Colon (tissue), 2 donors: ENCODE data around the gene DRC7.
"Not testable (repeated sequence)": the region's sequence is repeated elsewhere in the genome, so short reads cannot be mapped to it uniquely, and the experiment has no call there.

Experiments
- FAIRE-seq: peaks from 2 replicates; lab custom pipeline; 2012; peaks lifted over from hg19 to GRCh38; lab: Jason Lieb, UNC
- donor health status: control.
- donor health status: control.

Gene DRC7

DNA sequence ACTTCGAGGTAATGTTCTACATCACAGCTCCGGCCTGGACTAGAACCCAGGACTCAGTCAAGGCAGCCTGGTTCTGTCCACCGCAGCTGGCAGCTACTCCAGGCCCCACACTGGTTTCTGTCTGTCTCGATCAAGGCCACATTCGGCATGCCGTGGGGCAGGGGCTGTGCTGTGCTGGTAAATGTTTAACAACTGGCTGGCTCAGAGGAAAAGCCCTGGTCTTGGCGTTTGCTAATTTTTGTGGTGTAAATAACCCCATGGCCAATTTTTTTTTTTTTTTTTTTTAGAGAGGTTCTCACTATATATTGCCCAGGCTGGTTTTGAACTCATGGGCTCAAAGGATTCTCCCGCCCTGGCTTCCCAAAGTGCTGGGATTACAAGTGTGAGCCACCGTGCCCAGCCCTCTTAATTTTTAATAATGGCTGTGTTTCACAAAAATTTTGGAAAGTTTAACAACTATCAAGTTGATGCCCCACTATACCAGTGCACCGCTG is 328 bp upstream of the DRC7 start:
- FAIRE-seq = no peak

DNA sequence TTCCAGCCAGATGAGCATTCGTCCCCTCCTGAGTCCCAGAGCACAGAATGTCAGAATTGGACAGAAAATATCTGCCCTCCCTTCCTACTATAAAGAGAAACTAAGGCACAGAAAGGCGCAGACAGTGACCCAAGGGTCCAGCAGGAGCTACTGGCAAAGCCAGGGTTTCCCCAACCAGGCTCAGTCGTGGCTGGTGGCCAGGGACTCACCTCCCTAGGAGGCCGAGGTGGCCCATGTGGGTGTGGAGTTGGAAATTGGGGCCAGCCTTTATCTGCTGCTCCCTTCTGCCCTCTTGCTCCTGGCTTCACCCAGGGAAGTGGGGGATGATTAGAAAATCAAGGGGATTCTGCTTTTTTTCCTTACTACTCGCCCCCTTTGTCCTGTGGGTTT is 1.1 kb downstream of the DRC7 start:
- FAIRE-seq = no peak

DNA sequence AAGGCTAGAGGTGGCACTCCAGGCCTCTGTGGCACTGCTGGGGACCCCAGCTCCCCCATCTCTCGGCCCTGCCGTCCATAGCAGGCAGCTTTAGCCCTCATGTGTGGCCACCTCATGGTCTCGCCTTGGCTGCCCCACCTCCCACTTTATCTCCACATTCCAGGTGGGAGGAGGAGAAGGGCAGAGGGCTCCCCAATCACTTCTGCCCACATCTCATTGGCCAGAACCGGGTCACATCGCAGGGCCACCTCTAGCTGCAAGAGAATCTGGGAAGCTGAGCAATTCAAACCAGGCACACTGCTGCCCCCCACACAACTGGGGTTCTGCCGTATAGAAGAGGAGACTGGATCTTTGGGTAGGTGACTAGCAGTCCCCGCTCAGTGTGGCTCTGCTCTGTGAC is 1.6 kb downstream of the DRC7 start:
- no peak for FAIRE-seq

DNA sequence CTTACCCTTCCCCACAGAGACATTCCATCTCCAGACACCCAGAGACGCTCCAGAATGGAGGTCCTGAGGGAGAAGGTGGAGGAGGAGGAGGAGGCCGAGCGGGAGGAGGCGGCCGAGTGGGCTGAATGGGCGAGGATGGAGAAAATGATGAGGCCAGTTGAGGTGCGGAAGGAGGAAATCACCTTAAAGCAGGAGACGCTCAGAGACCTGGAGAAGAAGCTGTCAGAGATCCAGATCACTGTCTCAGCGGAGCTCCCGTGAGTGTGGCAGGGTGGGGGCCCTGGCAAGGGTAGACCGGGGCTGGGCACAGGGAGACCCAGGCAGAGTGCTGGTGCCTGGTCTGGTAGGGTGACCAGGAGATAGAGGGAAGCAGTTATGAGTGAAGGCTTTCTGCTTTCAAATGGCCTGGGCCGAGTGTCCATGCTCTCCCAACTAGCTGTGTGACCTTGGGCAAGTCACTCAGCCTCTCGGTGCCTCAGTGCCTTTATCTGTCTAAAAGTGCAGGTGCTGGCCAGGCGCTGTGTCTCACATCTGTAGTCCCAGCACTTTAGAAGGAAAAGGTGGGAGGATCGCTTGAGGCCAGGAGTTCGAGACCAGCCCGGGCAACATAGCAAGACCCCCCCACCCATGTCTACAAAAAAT is 3.4 kb downstream of the DRC7 start:
- FAIRE-seq = no peak

DNA sequence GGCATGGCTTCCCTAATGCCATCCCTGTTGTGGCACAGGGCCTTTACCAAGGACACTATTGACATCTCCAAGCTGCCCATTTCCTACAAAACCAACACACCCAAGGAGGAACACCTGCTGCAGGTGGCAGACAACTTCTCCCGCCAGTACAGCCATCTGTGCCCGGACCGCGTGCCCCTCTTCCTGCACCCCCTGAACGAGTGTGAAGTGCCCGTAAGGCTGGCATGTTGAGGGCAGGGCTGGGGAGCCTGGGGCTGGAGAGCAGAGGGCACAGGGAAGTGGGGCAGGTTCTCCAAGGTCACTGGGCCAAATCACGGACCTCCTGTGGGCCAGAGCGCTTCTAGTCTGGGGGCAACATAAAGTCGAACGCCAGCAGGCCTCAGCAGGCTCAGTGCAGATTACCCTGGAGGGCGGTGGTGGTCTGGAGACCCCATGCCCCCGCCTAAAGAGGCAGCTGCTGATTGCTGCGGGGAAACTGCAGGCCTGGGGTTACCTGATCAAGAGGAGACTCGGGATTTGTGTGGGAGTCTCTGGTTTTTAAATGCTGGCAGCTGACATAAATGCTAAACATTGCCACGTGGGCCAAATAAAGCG is 4.3 kb downstream of the DRC7 start:
- FAIRE-seq = no peak

DNA sequence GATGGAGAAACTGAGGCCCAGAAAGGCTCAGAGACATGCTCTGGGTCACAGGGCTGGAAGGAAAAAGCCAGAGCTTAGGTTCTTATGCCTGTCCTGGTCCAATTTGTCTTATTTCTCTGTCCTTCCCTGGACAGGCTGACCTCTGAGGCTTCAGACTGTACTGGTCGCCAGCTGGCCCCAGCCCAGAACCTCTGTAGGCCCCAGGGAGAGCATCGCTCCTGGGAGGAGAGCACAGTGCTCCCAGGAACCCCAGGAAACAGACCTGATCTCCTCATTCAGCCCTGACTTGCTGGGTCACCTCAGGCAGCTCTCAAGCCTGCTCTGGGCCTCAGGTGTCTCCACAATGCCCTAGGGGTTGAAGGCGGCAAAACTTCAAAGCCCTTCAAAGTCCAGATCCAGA is 4.9 kb downstream of the DRC7 start:
- FAIRE-seq = no peak

DNA sequence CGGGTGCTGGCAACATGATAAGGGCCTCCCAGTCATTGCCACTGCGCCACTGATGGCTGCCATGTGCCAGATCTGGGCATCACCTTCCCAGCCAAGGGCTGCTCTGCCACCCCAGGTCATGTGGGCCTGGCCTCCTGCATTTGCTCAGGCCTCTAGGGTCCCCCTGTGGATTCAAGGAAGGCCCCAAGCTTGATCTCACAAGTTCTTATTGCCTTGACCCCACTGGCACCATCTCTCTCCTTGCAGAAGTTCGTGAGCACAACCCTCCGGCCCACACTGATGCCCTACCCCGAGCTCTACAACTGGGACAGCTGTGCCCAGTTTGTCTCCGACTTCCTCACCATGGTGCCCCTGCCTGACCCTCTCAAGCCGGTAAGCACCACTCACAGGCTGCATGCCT is 5.3 kb downstream of the DRC7 start:
- FAIRE-seq = no peak

DNA sequence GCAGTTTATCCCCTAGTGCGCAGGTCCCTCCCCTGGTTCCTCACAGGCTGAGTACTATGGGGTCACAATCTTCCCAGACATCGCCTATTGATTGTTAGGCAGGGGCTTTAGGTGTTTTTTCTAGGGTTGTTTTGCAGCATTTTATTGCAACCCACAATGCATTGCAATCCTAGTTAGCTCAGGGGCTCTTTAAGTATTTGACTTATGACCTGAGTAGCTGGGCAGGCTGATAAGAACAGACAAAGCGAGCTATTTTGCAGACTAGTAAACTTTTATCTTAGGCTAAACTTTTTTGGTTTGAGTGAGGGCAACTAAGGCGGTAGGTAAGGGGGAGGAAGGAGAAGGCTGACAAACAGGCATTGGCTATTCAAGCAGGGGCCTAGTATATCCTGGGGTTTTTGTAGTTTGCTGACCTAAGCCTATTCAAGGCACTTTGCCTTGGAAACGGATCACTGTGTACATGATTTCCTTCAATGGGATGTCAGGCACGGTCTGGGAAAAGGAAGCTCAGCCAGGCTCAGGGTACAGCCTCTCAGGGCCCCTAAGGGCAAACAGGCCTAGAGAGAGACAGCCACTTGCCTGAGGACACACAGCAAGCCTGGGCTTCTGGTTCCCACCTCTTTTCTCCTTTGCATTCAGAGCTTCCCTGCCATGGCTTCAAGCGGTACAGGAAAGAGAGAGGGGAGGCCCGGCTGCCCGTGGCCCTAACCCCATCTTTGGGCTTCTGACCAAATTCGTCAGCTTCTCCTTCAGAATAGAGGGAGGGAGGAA is 6.4 kb downstream of the DRC7 start:
- FAIRE-seq = no peak

DNA sequence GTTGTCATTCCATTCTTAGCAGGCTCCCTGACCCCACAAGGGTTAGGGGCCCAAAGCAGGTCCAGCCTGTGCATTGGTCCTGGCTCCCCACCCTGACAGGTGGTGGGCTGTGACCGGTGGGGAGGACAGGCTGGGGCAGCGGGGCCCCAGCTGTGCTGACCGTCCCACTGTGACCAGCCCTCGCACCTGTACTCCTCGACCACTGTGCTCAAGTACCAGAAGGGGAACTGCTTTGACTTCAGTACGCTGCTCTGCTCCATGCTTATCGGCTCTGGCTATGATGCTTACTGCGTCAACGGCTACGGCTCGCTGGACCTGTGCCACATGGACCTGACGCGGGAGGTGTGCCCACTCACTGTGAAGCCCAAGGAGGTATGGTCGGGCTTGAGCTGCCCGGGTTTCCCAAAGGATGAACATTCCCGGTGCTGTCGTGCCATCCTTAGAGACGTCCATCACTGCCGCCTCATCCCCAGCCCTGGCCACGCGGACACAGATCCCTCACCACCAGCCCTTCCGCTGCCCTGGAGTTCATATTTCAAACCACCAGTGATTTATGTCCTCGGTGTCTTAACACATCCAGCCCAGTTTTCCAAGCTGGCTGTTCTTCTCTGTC is 7.3 kb downstream of the DRC7 start:
- FAIRE-seq = no peak

DNA sequence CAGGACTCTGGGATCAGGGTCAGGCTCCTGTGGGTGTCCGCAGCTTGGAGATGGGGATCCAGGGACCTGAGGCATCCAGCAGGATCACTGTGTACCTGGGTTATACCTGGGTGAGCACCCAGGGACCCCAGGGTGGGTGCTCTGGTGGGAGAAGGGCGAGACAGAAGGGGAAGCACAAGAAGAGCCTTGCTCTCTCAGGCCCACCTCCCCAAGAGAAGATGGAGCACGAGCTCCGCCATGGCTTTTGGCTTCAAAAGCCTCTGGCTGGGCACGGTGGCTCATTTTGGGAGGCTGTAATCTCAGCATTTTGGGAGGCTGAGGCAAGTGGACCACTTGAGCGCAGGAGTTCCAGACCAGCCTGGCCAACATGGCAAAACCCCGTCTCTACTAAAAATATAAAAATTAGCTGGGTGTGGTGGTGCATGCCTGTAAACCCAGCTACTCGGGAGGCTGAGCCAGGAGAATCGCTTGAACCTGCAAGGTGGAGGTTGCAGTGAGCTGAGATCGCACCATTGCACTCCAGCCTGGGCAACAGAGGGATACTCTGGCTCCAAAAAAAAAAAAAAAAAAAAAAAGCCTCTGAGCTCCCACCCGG is 8.9 kb downstream of the DRC7 start:
- no peak for FAIRE-seq

DNA sequence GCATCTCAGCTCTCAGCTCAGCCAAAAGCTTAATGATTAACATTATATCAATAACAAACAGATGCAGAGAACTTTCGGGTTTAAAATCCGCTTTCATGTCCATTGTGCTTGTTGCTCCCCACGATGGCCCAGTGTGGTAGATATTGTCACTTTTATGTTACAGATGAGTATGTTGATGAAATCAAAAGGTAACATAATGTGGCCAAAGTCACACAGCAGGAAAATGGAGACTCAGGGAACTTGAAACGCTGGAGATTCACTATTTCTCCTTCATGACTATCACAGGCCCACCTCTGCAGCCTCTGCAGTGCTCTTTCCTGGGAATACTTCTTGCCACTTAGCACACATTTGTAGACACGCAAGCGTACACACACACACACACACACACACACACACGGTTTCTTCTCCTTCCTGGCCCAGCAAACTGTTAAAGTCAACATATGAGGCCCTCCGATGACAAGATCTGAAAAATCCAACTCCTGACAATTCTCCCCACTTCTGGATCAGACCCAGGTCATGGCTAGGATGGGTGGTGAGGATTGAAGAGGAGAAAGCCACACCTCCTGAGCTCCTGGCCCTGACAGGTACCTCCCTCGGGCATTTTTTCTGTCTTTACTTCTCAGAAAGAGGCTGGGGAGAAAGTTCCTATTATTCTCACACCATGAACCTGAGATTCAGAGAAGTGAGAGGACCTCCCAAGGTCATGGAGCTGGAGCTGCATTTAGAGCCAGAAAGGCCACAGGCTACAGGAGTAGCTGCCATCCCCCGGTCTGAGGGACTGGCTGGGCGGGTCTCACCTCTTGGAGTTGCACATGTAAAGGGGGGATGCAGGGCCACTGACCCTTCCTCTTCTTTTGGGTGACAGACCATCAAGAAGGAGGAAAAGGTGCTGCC is 9.7 kb downstream of the DRC7 start:
- no peak for FAIRE-seq

DNA sequence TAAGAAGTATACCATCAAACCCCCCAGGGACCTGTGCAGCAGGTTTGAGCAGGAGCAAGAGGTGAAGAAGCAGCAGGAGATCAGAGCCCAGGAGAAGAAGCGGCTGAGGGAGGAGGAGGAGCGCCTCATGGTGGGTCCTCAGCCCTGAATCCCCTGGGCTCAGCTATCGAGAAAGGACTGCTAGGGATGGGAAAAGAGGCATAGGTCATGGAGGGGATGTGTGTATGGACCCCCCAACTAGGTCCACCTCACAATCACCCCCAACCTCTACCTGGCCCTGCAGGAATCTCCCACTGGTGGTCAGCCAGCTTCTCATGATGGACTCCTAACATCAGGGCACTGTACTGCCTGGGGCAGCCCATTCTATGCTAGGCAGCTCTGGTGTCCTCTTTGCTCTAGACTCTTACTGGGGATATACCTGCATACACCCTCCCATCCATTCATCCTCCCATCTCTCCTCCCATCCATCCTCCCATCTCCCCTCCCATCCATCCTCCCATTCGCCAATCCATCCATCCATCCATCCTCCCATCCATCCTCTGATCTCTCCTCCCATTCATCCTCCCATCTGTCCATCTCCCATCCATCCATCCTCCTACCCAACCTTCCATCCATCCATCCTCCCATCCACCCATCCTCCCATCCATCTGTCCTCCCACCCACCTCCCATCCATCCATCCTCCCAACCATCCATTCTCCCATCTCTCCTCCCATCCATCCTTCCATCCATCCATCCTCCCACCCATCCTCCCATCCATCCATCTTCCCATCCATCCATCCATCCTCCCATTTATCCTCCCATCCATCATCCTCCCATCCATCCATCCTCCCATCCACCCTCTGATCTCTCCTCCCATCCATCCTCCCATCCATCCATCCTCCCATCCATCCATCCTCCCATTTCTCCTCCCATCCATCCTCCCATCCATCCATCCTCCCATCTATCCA is 10.6 kb downstream of the DRC7 start:
- no peak for FAIRE-seq

DNA sequence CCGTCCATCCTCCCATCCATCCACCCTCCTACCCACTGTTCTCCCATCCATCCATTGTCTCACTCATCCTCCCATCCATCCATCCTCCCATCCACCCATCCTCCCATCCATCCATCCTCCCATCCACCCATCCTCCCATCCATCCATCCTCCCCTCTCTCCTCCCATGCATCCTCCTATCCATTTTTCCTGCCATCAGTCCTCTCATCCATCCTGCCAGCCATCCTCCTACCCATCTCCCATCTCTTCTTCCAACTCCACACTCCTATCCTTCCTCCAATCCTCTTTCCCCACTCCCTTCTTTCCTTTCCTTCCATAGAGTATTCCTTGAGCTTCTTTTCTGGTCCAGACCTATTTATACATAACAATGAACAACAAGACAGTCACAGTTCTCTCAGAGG is 12.1 kb downstream of the DRC7 start:
- FAIRE-seq = no peak

DNA sequence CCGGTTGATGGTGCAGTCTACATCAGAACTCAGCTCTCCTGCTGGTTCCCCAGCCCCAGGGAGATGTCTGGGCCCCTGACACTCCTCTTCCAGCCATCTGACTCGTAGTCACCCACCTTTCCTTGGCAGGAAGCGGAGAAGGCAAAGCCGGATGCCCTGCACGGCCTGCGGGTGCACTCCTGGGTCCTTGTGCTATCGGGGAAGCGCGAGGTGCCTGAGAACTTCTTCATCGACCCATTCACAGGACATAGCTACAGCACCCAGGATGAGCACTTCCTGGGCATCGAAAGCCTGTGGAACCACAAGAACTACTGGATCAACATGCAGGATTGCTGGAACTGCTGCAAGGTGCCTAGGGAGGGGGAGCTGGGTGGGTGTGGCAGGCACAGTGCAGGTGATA is 12.7 kb downstream of the DRC7 start:
- FAIRE-seq = no peak

DNA sequence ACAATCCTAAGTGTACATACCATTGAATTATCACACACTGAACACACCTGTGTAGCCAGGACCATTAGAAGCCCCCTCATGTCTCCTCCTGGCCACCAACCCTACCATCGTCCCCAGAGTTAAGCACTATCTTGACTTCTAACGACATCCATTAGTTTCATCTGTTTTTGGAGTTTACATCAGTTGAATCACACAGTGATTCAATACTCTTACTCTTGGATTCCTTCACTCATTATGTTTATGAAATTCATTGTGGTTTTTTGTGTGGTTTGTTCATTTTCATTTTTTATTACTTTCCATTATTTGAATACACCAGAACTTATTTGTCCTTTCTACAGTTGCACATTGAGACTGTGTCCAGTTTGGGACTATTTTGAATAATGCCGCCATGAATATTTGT is 13.6 kb downstream of the DRC7 start:
- FAIRE-seq = no peak

DNA sequence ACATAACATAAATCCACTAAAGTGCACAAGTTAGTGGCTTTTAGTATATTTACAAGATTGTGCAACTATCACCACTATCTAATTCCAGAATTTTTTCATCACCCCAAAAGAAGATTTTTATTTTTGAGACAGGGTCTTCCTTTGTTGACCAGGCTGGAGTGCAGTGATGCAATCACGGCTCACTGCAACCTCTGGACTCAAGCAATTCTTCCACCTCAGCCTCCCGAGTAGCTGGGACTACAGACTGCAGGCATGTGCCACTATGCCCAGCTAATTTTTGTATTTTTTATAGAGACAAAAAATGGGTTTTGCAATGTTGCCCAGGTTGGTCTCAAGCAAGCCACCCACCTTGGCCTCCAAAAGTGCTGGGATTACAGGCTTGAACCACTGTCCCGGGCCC is 15.1 kb downstream of the DRC7 start:
- no peak for FAIRE-seq

DNA sequence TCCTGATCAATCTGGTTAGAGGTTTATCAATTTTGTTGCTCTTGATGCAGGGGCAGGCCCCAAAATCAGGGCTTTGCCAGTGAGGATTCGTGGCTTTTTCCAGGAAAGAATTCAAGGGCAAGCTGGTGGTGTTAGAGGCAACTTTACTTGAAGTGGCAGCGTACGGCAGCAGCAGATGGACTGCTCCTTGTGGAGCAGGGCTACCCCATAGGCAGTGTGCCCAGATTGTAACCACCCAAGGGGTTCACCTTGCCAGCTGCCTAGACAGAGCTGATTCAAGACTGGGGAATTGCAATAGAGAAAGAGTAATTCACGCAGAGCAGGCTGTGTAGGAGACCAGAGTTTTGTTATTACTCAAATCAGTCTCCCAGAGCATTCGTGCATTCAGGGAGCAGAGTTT is 16.7 kb downstream of the DRC7 start:
- no peak for FAIRE-seq

DNA sequence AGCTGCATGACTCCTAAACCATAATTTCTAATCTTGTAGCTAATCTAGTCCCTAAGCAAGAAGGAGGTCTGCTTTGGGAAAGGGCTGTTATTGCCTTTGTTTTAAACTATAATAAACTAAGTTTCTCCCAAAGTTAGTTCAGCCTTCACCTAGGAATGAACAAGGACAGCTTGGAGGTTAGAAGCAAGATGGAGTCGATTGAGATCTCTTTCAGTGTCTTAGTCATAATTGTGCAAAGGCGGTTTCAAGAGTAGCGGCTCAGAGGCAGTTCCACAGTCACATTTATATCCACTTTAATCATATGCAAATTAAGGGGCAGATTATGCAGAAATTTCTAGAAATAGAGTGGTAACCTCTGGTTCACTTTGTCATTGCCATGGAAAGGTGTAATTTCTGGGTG is 17.4 kb downstream of the DRC7 start:
- FAIRE-seq = no peak

DNA sequence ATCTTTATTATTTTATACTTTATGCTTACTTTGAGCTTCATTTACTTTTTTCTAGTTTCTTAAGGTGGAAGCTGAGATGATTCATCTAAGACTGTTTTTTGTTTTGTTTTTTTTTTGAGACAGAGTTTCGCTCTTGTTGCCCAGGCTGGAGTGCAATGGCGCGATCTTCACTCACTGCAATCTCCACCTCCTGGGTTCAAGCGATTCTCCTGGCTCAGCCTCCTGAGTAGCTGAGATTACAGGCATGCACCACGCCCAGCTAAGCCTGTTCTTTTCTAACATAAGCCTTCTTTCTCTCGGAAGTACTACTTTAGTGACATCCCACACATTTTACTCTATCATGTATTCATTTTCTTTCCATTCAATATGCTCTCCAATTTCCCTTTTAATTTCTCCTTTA is 18.0 kb downstream of the DRC7 start:
- FAIRE-seq = not testable (repeated sequence)

DNA sequence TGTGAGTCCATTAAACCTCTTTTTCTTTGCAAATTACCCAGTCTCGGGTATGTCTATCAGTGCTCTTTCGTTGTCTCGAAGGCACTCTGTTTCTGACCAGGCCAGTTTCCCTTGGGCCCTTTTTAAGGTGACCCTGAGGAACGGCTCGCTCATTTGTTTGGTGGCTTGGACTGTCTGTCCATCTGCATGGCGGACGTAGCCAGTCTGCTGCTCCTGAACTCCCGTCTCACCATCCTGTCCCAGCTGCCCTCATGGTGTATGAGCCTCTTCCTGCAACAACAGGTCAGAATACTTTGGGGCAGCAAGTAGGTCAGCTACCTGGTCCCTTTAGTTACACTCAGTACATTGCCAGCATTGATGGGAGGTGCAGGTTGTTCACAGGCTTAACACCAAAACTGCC is 19.0 kb downstream of the DRC7 start:
- no peak for FAIRE-seq

DNA sequence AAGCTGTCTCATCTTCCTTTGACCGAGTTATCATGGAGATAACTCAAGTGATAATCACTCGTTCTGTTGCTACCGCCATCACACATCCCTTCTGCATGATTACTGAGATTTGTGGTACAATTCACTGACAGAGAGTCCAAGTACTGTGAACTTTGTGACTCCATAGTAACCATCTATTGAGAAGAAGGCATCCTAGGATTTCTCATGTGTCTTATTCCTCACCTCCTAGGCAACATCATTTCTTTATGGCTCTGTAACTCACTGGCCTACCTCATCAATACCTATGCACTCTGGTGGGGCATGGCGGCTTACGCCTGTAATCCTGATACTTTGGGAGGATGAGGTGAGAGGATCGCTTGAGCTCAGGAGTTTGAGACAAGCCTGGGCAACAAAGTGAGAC is 19.4 kb downstream of the DRC7 start:
- FAIRE-seq = no peak
